HG03066 (cell line): Measurements from ENCODE around the gene OR1F1.

Source experiments
- ATAC-seq: cut with Tn5 transposase; IDR thresholded peaks from one replicate; pipeline ENCODE4 v1.9.1; 2021; ENCODE audit warnings: low read depth; ENCODE audit not compliant: unreplicated experiment

Gene OR1F1

GRCh38 chr16:3243882-3244281 is 55.9 kb downstream of the OR1F1 start:
- no peak for ATAC-seq

GRCh38 chr16:3246002-3246401 is 58.0 kb downstream of the OR1F1 start:
- ATAC-seq: no peak

- no peak for ATAC-seq
Measured at GRCh38 chr16:3246876-3247275, 58.9 kb downstream of the OR1F1 start.

- ATAC-seq: no peak
Measured at GRCh38 chr16:3248596-3248995, 60.6 kb downstream of the OR1F1 start.

GRCh38 chr16:3249020-3249419 is 61.0 kb downstream of the OR1F1 start:
- no peak for ATAC-seq

- ATAC-seq: no peak
Measured at GRCh38 chr16:3249451-3249850, 61.4 kb downstream of the OR1F1 start.

GRCh38 chr16:3252967-3253366 is 65.0 kb downstream of the OR1F1 start:
- ATAC-seq: no peak

GRCh38 chr16:3254309-3254708 is 66.3 kb downstream of the OR1F1 start:
- ATAC-seq: no peak
